Measurements from ENCODE around the gene HIVEP1.

DNA sequence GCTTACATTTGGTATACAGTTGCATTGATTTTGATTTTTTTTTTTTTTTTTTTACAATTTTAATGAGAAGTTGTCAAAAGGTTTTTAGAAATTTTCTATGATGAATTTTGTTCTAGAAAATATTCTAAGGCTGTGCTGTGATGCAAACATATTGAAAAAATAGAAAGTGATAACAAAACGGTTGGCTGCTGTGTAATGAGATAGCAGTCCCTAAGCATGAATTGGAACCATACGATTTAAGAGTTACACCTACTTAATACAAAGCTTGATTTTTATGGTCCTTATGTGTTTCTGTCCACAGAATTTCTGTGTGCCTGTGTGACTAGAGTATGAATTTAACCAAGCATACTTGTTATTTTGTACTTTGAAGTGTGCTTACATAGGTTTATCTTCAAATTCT lies 12.1 kb downstream of the HIVEP1 start:
- TF ChIP-seq SP1 (IDR thresholded peaks at IDR 0.05), result no peak
- no peak for TF ChIP-seq BHLHE40 (IDR thresholded peaks at IDR 0.05; ENCODE audit: borderline replicate concordance)
- TF ChIP-seq FOXK2 (IDR thresholded peaks at IDR 0.05), result no peak
- no peak for TF ChIP-seq NFRKB (IDR thresholded peaks at IDR 0.05)
- TF ChIP-seq HDGF (IDR thresholded peaks at IDR 0.05; ENCODE audit: borderline replicate concordance), result no peak
- TF ChIP-seq, protein P1, sequence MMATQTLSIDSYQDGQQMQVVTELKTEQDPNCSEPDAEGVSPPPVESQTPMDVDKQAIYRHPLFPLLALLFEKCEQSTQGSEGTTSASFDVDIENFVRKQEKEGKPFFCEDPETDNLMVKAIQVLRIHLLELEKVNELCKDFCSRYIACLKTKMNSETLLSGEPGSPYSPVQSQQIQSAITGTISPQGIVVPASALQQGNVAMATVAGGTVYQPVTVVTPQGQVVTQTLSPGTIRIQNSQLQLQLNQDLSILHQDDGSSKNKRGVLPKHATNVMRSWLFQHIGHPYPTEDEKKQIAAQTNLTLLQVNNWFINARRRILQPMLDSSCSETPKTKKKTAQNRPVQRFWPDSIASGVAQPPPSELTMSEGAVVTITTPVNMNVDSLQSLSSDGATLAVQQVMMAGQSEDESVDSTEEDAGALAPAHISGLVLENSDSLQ (IDR thresholded peaks at IDR 0.05), result no peak
- no peak for TF ChIP-seq FOXM1 (IDR thresholded peaks at IDR 0.05; ENCODE audit: borderline replicate concordance)
- no peak for TF ChIP-seq SUZ12 (IDR thresholded peaks at IDR 0.05)
- no peak for TF ChIP-seq ELF4 (IDR thresholded peaks at IDR 0.05)
- no peak for TF ChIP-seq LEF1 (IDR thresholded peaks at IDR 0.05; ENCODE audit: borderline replicate concordance)
- TF ChIP-seq FOXA1 (IDR thresholded peaks at IDR 0.05), result no peak
- TF ChIP-seq TARDBP (IDR thresholded peaks at IDR 0.05), result no peak
- no peak for TF ChIP-seq ZNF384 (IDR thresholded peaks at IDR 0.05)
- TF ChIP-seq ARNT (IDR thresholded peaks at IDR 0.05), result no peak
